Esophagus squamous epithelium (tissue), 5 donors: Measurements from ENCODE around the gene EPHA3. TPM values are rescaled to one million over a fixed set of nuclear protein-coding genes. Genes with fewer than 3 reads are reported as not detected.

Experiments used
- DNase-seq: peaks from one replicate; lab custom pipeline; 2025; lab: John Stamatoyannopoulos, UW
- H3K27ac ChIP-seq, 4 donors: fragments of 200-600 bp; sonication (generic); one replicate each; pipeline ENCODE4 v1.5.1; 2016 to 2019; ENCODE audit warnings: mild to moderate bottlenecking in 1 of 4
- H3K27me3 ChIP-seq, 4 donors: fragments of 200-600 bp; sonication (generic); 1 replicate in 3 of 4; 2 replicates in 1 of 4; pipeline versions ENCODE4 v1.5.1 to v1.6.0; 2017 to 2021; ENCODE audit warnings: antibody characterized with exemption in 1 of 4
- H3K36me3 ChIP-seq, 3 donors: fragments of 200-600 bp; sonication (generic); one replicate each; pipeline ENCODE4 v1.5.1; 2016 to 2019
- H3K4me1 ChIP-seq, 3 donors: fragments of 200-600 bp; sonication (generic); one replicate each; pipeline ENCODE4 v1.5.1; 2017 to 2019
- H3K4me3 ChIP-seq, 4 donors: fragments of 200-600 bp; sonication (generic); 1 replicate in 3 of 4; 2 replicates in 1 of 4; pipeline ENCODE4 v1.5.1; 2016 to 2019; ENCODE audit warnings: mild to moderate bottlenecking in 2 of 4, moderate library complexity in 1 of 4
- H3K9me3 ChIP-seq, 3 donors: fragments of 200-600 bp; sonication (generic); one replicate each; pipeline ENCODE4 v1.5.1; 2016 to 2019
- POLR2A ChIP-seq, 4 donors: fragments of 450-650 bp; IDR thresholded peaks; one replicate each; pipeline ENCODE4 v1.6.1; 2017; ENCODE audit warnings: antibody characterized with exemption in 4 of 4, mild to moderate bottlenecking in 4 of 4, moderate library complexity in 3 of 4
- WGBS, 2 donors: methylation state at CpG; one replicate each; pipeline ENCODE4 v1.1.5; 2018; 5-methylcytosine and 5-hydroxymethylcytosine counted together
- intact Hi-C: fragments of 100-400 bp; cut with DNase I; formaldehyde crosslinking; loops from one replicate; pipeline ENCODE4 v1.15.0; 2022
- total RNA-seq, 4 donors: library from RNA; depleted of rRNA; stranded (reverse); fragments of >200 nt; gene quantifications; one replicate each; pipeline ENCODE4 v1.1.0, GENCODE V29; 2016
- TF ChIP-seq, protein P1 (sequence below), 6 experiments: fragments of 450-650 bp in 4 of 6; fragments of 200-600 bp in 2 of 6; sonication (generic) in 2 of 6; IDR thresholded peaks; one replicate each; pipeline ENCODE4 v1.5.1; 2016 to 2019; ENCODE audit warnings: antibody characterized with exemption in 6 of 6, mild to moderate bottlenecking in 4 of 6, moderate library complexity in 4 of 6
- donor health status: DM: yes; HTN: yes; CAD: no.

The EPHA3 gene
- total RNA-seq, 4 donors from 2014 or later: 0.38 to 3.6 (median 1.4) TPM

DNA sequence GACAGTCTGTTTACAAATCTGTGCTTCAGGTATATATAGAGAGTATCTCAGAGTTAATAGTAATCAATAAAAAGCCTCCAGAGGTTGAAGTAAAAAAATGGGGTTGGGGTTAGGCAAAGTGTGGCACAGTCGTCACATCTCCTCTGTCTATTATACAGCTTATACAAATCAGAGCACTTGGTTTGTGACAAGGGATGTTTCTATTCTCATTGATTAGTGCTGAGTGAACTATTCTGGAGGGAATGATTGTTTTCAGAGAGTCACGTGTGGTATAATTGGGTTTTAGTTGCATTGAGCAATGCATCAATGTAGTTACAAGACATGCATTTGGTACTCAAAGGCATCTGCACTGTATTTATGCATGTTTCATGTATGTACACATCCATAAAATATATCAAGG is 172.9 kb downstream of the EPHA3 start:
- H3K4me3 ChIP-seq: no peak overlapping the region
- no peak for DNase-seq
- H3K9me3 ChIP-seq: no peaks in the 10 kb centered on the region
- H3K36me3 ChIP-seq: no peaks in the 10 kb centered on the region
- 64 to 81% methylated on average over 2 of the region's 2 CpGs for WGBS, 2 donors
- no peak overlapping the region for H3K27ac ChIP-seq
- H3K4me1 ChIP-seq: no peaks in the 10 kb centered on the region
- intact Hi-C loops: no loop called here
- H3K27me3 ChIP-seq: no peaks in the 10 kb centered on the region
- no peak for TF ChIP-seq POLR2A (IDR thresholded peaks at IDR 0.05)
- TF ChIP-seq, protein P1, sequence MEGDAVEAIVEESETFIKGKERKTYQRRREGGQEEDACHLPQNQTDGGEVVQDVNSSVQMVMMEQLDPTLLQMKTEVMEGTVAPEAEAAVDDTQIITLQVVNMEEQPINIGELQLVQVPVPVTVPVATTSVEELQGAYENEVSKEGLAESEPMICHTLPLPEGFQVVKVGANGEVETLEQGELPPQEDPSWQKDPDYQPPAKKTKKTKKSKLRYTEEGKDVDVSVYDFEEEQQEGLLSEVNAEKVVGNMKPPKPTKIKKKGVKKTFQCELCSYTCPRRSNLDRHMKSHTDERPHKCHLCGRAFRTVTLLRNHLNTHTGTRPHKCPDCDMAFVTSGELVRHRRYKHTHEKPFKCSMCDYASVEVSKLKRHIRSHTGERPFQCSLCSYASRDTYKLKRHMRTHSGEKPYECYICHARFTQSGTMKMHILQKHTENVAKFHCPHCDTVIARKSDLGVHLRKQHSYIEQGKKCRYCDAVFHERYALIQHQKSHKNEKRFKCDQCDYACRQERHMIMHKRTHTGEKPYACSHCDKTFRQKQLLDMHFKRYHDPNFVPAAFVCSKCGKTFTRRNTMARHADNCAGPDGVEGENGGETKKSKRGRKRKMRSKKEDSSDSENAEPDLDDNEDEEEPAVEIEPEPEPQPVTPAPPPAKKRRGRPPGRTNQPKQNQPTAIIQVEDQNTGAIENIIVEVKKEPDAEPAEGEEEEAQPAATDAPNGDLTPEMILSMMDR (IDR thresholded peaks at IDR 0.05): no peak

- H3K4me1 ChIP-seq: no peaks in the 10 kb centered on the region
- WGBS, 2 donors: 90 to 92% methylated on average over 9 to 11 of the region's 11 CpGs
- intact Hi-C loops: no loop called here
- H3K9me3 ChIP-seq: no peaks in the 10 kb centered on the region
- no peak for DNase-seq
- H3K27ac ChIP-seq: no peak overlapping the region
- no peaks in the 10 kb centered on the region for H3K36me3 ChIP-seq
- H3K4me3 ChIP-seq: no peak overlapping the region
- H3K27me3 ChIP-seq: no peaks in the 10 kb centered on the region
- TF ChIP-seq, protein P1 (IDR thresholded peaks at IDR 0.05): no peak
- TF ChIP-seq POLR2A (IDR thresholded peaks at IDR 0.05): no peak
Observed at GRCh38 chr3:89280822-89281365, 173.5 kb downstream of the EPHA3 start.

DNA sequence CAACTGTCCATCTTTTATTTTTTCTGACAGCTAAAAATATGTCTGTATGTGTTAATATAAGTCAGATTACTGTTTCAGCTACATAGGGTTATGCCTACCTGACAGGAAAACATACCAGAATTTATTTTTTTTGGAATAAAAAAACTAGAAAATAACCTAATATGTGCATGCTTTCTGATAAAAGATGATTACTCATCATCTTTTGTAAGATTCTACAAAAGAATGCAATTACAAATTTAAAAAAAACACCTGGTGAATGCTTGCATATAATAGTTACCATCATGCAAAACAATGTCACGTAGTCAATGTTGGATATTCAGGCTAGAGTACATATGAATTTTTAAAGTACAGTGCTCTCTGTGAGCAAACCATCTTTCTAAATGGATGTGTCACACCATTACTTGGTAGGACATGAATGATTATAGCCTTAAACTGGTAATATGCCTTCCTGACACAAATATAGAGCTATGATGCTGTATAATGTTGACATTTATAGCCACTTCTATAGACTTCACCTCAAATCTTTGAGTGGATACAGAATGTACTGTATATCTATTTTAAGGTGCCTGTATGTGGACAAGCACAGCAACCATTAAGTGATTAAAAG is 180.6 kb downstream of the EPHA3 start:
- intact Hi-C loops: no loop called here
- no peak for TF ChIP-seq POLR2A (IDR thresholded peaks at IDR 0.05)
- TF ChIP-seq, protein P1 (IDR thresholded peaks at IDR 0.05): no peak
- WGBS, 2 donors: 73 to 84% methylated on average over 1 of the region's 1 CpG
- Histone ChIP-seq H3K36me3 (no peaks in the 10 kb centered on the region), H3K27me3 (no peaks in the 10 kb centered on the region), H3K4me1 (no peaks in the 10 kb centered on the region), H3K4me3 (no peak overlapping the region), H3K9me3 (no peaks in the 10 kb centered on the region), H3K27ac (no peak overlapping the region)
- no peak for DNase-seq

GRCh38 chr3:89289574-89290190 is 182.3 kb downstream of the EPHA3 start:
- Histone ChIP-seq H3K4me3 (no peak overlapping the region), H3K9me3 (no peaks in the 10 kb centered on the region), H3K4me1 (no peaks in the 10 kb centered on the region), H3K27me3 (no peaks in the 10 kb centered on the region), H3K27ac (no peak overlapping the region), H3K36me3 (no peaks in the 10 kb centered on the region)
- no peak for DNase-seq
- intact Hi-C loops: no loop called here
- 75 to 89% methylated on average over 5 of the region's 5 CpGs for WGBS, 2 donors
- no peak for TF ChIP-seq POLR2A (IDR thresholded peaks at IDR 0.05)

GRCh38 chr3:89297199-89297598 is 189.8 kb downstream of the EPHA3 start:
- H3K4me1 ChIP-seq: no peaks in the 10 kb centered on the region
- H3K36me3 ChIP-seq: no peaks in the 10 kb centered on the region
- no peaks in the 10 kb centered on the region for H3K27me3 ChIP-seq
- TF ChIP-seq, protein P1 (IDR thresholded peaks at IDR 0.05): no peak
- no peak for TF ChIP-seq POLR2A (IDR thresholded peaks at IDR 0.05)
- H3K4me3 ChIP-seq: no peak overlapping the region
- no peaks in the 10 kb centered on the region for H3K9me3 ChIP-seq
- intact Hi-C loops: no loop called here
- DNase-seq: no peak
- 75 to 79% methylated on average over 1 of the region's 1 CpG for WGBS, 2 donors
- H3K27ac ChIP-seq: no peak overlapping the region
